ENCODE data around the gene RAP1GAP. TPM values are rescaled to one million over a fixed set of nuclear protein-coding genes. Genes with fewer than 3 reads are reported as not detected.
A peak's percentile ranks its signal among the peaks of the same experiment; 100 is the strongest.

RAP1GAP gene
- total RNA-seq, 1 experiment from 2014 or later, result not detected

DNA sequence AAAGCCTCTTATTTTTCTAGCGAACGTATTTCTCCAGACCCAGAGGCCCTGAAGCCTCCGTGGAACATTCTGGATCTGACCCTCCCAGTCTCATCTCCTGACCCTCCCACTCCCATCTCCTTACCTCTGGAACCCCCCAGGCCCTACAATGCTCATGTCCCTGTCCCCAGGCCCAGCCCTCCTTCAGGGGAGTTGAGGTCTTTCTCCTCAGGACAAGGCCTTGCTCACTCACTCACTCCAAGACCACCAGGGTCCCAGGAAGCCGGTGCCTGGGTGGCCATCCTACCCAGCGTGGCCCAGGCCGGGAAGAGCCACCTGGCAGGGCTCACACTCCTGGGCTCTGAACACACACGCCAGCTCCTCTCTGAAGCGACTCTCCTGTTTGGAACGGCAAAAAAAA, 91.2 kb downstream of the RAP1GAP start:
- Histone ChIP-seq H3K27ac (ENCODE audit: low read length) (no peak overlapping the region), H3K4me1 (ENCODE audit: low read length) (no peaks in the 10 kb centered on the region), H3K9me3 (ENCODE audit: low read length) (no peaks in the 10 kb centered on the region), H3K4me2 (ENCODE audit: low read depth, low read length, poor library complexity, severe bottlenecking) (no peak overlapping the region), H4K20me1 (ENCODE audit: insufficient read depth, low read depth, low read length) (no peaks in the 10 kb centered on the region), H2AFZ (ENCODE audit: low read length) (no peak overlapping the region), H3K27me3 (ENCODE audit: low read length) (no peaks in the 10 kb centered on the region), H3K9ac (ENCODE audit: low read length) (no peak overlapping the region), H3K36me3 (ENCODE audit: insufficient read depth, low read length) (no peaks in the 10 kb centered on the region), H3K9me2 (replicated peaks; ENCODE audit: insufficient read depth, low read length) (no peaks in the 10 kb centered on the region), H3K4me3 (ENCODE audit: low read length) (no peak overlapping the region), H3K79me2 (ENCODE audit: low read length) (no peaks in the 10 kb centered on the region)
- DNase-seq, result no peak

DNA sequence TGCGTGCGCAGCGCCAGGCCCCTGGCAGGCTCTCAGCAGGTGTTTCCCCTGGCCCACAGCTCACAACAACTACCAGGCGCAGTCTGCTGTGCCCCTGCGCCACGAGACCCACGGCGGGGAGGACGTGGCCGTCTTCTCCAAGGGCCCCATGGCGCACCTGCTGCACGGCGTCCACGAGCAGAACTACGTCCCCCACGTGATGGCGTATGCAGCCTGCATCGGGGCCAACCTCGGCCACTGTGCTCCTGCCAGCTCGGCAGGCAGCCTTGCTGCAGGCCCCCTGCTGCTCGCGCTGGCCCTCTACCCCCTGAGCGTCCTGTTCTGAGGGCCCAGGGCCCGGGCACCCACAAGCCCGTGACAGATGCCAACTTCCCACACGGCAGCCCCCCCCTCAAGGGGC, 91.8 kb downstream of the RAP1GAP start:
- no peaks in the 10 kb centered on the region for H3K27me3 ChIP-seq (ENCODE audit: low read length)
- no peaks in the 10 kb centered on the region for H4K20me1 ChIP-seq (ENCODE audit: insufficient read depth, low read depth, low read length)
- DNase-seq, result no peak
- H3K36me3 ChIP-seq (ENCODE audit: insufficient read depth, low read length), result no peaks in the 10 kb centered on the region
- H3K4me2 ChIP-seq (ENCODE audit: low read depth, low read length, poor library complexity, severe bottlenecking), result no peak overlapping the region
- no peaks in the 10 kb centered on the region for H3K9me2 ChIP-seq (replicated peaks; ENCODE audit: insufficient read depth, low read length)
- no peak overlapping the region for H3K9ac ChIP-seq (ENCODE audit: low read length)
- no peaks in the 10 kb centered on the region for H3K79me2 ChIP-seq (ENCODE audit: low read length)
- H3K9me3 ChIP-seq (ENCODE audit: low read length), result no peaks in the 10 kb centered on the region
- H3K27ac ChIP-seq (ENCODE audit: low read length), result no peak overlapping the region
- H3K4me1 ChIP-seq (ENCODE audit: low read length), result no peaks in the 10 kb centered on the region
- H3K4me3 ChIP-seq (ENCODE audit: low read length), result no peak overlapping the region
- no peak overlapping the region for H2AFZ ChIP-seq (ENCODE audit: low read length)

DNA sequence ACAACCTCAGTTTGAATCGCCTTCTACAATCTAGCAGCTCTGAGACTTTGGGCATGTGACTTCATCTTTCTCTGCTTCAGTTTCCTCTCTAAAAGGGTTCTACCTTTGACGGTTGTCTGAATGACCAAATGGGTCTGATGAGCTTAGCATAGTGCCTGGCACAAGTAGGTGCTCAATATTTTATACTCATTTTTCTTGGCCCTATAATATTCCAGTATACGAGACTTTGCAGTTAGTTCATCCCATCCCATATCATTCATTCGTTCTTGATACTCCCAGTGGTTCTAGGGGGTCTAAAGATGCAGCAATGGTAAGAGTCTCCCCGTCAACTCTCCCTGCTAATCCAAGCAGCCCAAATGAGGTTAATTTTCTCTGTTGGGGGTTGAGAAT, 92.4 kb downstream of the RAP1GAP start:
- no peak overlapping the region for H3K27ac ChIP-seq (ENCODE audit: low read length)
- no peak overlapping the region for H3K9ac ChIP-seq (ENCODE audit: low read length)
- no peak overlapping the region for H2AFZ ChIP-seq (ENCODE audit: low read length)
- DNase-seq, result no peak
- H3K36me3 ChIP-seq (ENCODE audit: insufficient read depth, low read length), result no peaks in the 10 kb centered on the region
- H3K79me2 ChIP-seq (ENCODE audit: low read length), result no peaks in the 10 kb centered on the region
- no peaks in the 10 kb centered on the region for H3K9me2 ChIP-seq (replicated peaks; ENCODE audit: insufficient read depth, low read length)
- H3K27me3 ChIP-seq (ENCODE audit: low read length), result no peaks in the 10 kb centered on the region
- H3K4me1 ChIP-seq (ENCODE audit: low read length), result no peaks in the 10 kb centered on the region
- no peaks in the 10 kb centered on the region for H4K20me1 ChIP-seq (ENCODE audit: insufficient read depth, low read depth, low read length)
- no peak overlapping the region for H3K4me2 ChIP-seq (ENCODE audit: low read depth, low read length, poor library complexity, severe bottlenecking)
- no peaks in the 10 kb centered on the region for H3K9me3 ChIP-seq (ENCODE audit: low read length)
- no peak overlapping the region for H3K4me3 ChIP-seq (ENCODE audit: low read length)

DNA sequence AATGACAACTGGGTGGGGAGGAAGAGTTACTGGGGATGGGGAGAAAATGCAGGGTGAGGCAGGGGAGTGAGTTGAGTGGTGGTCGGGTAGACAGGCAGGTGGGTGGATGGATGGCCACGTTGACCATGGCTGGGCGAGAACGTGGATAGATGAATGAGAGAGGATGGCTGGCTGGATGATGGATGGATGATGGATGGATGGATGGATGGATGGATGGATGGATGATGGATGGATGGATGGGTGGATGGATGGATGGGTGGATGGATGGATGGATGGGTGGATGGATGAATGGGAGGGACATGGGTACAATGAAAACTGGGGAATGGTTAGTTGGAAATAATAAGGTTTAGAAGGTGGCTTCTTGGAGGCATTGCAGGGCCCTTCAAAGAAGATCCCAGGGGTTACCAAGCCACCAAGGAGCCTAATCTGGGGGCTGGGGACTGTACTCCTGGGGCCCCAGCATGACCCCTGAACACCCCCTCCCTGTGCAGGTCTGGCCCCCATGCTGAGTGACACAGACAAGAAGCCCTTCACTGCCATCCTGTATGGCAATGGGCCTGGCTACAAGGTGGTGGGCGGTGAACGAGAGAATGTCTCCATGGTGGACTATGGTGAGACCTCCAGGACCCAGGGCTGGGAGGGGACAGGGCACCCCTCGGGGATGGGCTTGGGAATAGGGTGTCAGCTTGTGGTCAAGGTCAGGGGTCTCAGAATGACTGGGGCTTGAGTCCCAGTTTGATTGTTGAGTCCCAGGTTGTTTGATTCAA, 92.9 kb downstream of the RAP1GAP start:
- Histone ChIP-seq H3K79me2 (ENCODE audit: low read length) (no peaks in the 10 kb centered on the region), H3K9ac (ENCODE audit: low read length) (no peak overlapping the region), H3K9me2 (replicated peaks; ENCODE audit: insufficient read depth, low read length) (no peaks in the 10 kb centered on the region), H3K9me3 (ENCODE audit: low read length) (no peaks in the 10 kb centered on the region), H2AFZ (ENCODE audit: low read length) (no peak overlapping the region), H3K27ac (ENCODE audit: low read length) (no peak overlapping the region), H3K4me1 (ENCODE audit: low read length) (no peaks in the 10 kb centered on the region), H4K20me1 (ENCODE audit: insufficient read depth, low read depth, low read length) (no peaks in the 10 kb centered on the region), H3K36me3 (ENCODE audit: insufficient read depth, low read length) (no peaks in the 10 kb centered on the region), H3K4me3 (ENCODE audit: low read length) (no peak overlapping the region), H3K27me3 (ENCODE audit: low read length) (no peaks in the 10 kb centered on the region), H3K4me2 (ENCODE audit: low read depth, low read length, poor library complexity, severe bottlenecking) (no peak overlapping the region)
- no peak for DNase-seq

DNA sequence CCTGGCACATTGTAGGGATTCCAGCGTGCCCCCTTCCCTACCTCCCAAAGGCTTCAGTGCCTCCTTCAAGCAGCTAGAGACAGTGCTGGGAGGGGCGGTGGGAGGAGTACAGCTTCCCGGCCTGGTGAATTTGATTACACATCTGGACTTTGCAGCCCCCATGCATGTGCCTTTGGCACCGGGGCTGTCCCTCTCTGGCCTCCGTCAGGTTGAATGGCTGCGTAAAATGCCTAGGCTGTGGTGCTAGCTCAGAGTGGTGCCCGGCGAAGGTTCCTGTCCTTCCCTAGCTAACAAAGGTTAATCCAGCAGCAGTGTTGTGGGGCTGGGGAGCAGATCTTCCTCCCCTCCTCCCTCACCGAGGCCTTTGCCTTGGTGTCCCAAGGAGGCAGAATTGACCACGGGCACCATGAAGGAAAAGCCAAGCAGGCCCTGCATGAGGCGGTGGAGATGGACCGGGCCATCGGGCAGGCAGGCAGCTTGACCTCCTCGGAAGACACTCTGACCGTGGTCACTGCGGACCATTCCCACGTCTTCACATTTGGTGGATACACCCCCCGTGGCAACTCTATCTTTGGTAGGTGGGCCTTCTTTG, 93.7 kb downstream of the RAP1GAP start:
- Histone ChIP-seq H3K27ac (ENCODE audit: low read length) (no peak overlapping the region), H3K27me3 (ENCODE audit: low read length) (no peaks in the 10 kb centered on the region), H3K9me3 (ENCODE audit: low read length) (no peaks in the 10 kb centered on the region), H3K79me2 (ENCODE audit: low read length) (no peaks in the 10 kb centered on the region), H3K4me2 (ENCODE audit: low read depth, low read length, poor library complexity, severe bottlenecking) (no peak overlapping the region), H3K4me1 (ENCODE audit: low read length) (no peaks in the 10 kb centered on the region), H2AFZ (ENCODE audit: low read length) (no peak overlapping the region), H3K9ac (ENCODE audit: low read length) (no peak overlapping the region), H3K9me2 (replicated peaks; ENCODE audit: insufficient read depth, low read length) (no peaks in the 10 kb centered on the region), H3K4me3 (ENCODE audit: low read length) (no peak overlapping the region), H3K36me3 (ENCODE audit: insufficient read depth, low read length) (no peaks in the 10 kb centered on the region), H4K20me1 (ENCODE audit: insufficient read depth, low read depth, low read length) (no peaks in the 10 kb centered on the region)
- DNase-seq, result no peak

DNA sequence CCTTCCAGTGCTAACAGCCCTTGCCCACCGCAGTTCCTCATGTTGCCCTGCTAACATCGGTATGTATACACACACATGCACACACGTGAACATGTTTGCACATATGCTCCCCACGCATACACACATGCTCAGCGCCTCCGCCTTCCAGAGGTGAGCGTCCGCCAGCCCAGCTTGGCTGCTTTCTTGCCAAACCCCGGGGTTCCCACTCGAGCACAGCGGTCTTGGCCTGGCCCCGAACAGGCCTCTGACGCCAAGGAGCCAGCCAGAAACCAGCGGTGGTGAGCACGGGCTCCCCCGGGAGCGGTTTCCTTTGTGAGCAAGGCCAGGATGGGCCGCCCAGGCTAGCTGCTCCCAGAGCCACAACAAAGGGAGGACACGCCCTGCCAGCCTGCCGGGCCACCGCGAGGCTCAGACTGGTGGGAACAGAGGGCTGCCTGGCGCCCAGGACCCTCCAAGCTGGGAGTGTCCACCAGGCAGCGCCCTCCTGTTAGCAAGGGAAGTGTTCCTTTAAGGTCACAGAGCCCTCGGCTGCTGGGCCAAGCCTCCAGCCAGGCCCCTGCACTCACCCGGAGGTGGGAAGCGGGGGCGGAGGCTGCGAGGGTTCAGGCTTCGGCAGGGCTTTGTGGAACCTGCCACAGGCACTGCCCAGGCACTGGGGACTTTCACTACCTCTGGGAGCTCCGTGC, 94.5 kb downstream of the RAP1GAP start:
- Histone ChIP-seq H3K4me3 (ENCODE audit: low read length) (no peak overlapping the region), H3K4me2 (ENCODE audit: low read depth, low read length, poor library complexity, severe bottlenecking) (no peak overlapping the region), H3K79me2 (ENCODE audit: low read length) (no peaks in the 10 kb centered on the region), H3K36me3 (ENCODE audit: insufficient read depth, low read length) (no peaks in the 10 kb centered on the region), H2AFZ (ENCODE audit: low read length) (no peak overlapping the region), H3K9me2 (replicated peaks; ENCODE audit: insufficient read depth, low read length) (no peaks in the 10 kb centered on the region), H3K9ac (ENCODE audit: low read length) (no peak overlapping the region), H3K27ac (ENCODE audit: low read length) (no peak overlapping the region), H3K9me3 (ENCODE audit: low read length) (no peaks in the 10 kb centered on the region), H3K4me1 (ENCODE audit: low read length) (no peaks in the 10 kb centered on the region), H4K20me1 (ENCODE audit: insufficient read depth, low read depth, low read length) (no peaks in the 10 kb centered on the region), H3K27me3 (ENCODE audit: low read length) (no peaks in the 10 kb centered on the region)
- no peak for DNase-seq

DNA sequence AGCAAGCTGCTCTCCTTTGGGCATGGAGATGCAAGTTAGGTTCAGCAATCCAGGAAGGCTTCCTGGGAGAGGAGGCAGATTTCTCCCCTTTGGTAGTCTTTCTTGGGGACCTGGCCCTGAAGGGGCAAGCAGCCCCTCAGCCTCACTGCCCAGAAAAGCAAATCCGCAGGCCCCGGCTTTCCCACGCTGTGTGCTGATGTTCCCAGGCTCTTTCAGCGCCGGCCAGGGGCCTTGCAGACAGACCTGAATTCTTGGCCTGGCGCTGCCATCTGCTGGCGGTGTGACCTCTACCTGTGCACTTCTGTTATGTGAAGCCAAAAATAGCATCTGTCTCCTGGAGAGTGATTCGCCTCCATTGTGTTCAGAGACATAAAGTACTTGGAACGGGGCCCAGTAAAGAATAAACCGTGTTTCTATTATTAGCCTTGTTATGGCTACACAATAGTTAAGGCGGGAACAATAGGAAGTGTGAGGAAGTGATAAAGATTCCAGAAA, 95.1 kb downstream of the RAP1GAP start:
- Histone ChIP-seq H2AFZ (ENCODE audit: low read length) (no peak overlapping the region), H3K36me3 (ENCODE audit: insufficient read depth, low read length) (no peaks in the 10 kb centered on the region), H3K4me2 (ENCODE audit: low read depth, low read length, poor library complexity, severe bottlenecking) (no peak overlapping the region), H3K27me3 (ENCODE audit: low read length) (no peaks in the 10 kb centered on the region), H3K9ac (ENCODE audit: low read length) (no peak overlapping the region), H3K9me3 (ENCODE audit: low read length) (no peaks in the 10 kb centered on the region), H3K79me2 (ENCODE audit: low read length) (no peaks in the 10 kb centered on the region), H4K20me1 (ENCODE audit: insufficient read depth, low read depth, low read length) (no peaks in the 10 kb centered on the region), H3K27ac (ENCODE audit: low read length) (no peak overlapping the region), H3K4me1 (ENCODE audit: low read length) (no peaks in the 10 kb centered on the region), H3K4me3 (ENCODE audit: low read length) (no peak overlapping the region), H3K9me2 (replicated peaks; ENCODE audit: insufficient read depth, low read length) (no peaks in the 10 kb centered on the region)
- DNase-seq, result peak; percentile 86

DNA sequence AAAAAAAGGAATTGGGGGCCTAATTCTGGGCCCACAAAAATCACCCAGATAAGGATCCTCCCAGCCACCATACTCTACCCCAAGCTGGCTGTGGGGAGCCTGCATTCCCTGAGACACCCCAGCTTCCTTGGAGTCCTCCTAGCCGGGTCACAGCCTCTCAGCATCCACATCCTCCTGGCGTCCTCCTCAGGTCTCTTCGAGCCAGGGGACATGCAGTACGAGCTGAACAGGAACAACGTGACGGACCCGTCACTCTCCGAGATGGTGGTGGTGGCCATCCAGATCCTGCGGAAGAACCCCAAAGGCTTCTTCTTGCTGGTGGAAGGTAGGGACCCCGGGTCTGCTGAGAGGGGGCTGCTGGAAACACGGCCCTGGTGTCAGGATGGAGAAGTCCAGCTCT, 95.7 kb downstream of the RAP1GAP start:
- no peaks in the 10 kb centered on the region for H3K9me3 ChIP-seq (ENCODE audit: low read length)
- no peaks in the 10 kb centered on the region for H4K20me1 ChIP-seq (ENCODE audit: insufficient read depth, low read depth, low read length)
- H3K9me2 ChIP-seq (replicated peaks; ENCODE audit: insufficient read depth, low read length), result no peaks in the 10 kb centered on the region
- no peak overlapping the region for H2AFZ ChIP-seq (ENCODE audit: low read length)
- H3K4me1 ChIP-seq (ENCODE audit: low read length), result no peaks in the 10 kb centered on the region
- no peaks in the 10 kb centered on the region for H3K36me3 ChIP-seq (ENCODE audit: insufficient read depth, low read length)
- H3K4me2 ChIP-seq (ENCODE audit: low read depth, low read length, poor library complexity, severe bottlenecking), result no peak overlapping the region
- no peak overlapping the region for H3K9ac ChIP-seq (ENCODE audit: low read length)
- H3K4me3 ChIP-seq (ENCODE audit: low read length), result no peak overlapping the region
- H3K27ac ChIP-seq (ENCODE audit: low read length), result no peak overlapping the region
- DNase-seq, result no peak
- no peaks in the 10 kb centered on the region for H3K79me2 ChIP-seq (ENCODE audit: low read length)
- no peaks in the 10 kb centered on the region for H3K27me3 ChIP-seq (ENCODE audit: low read length)

Measured in Karpas-422 (cell line).